WTC11 (cell line): ENCODE measurements around the gene PDZD11. TPM values are rescaled to one million over a fixed set of nuclear protein-coding genes. Genes with fewer than 3 reads are reported as not detected.

Experiments
- ATF2 ChIP-seq: sonication (generic); formaldehyde crosslinking; IDR thresholded peaks from 2 replicates; pipeline ENCODE4 v1.8.1; 2022; ENCODE audit warnings: low read depth, missing genetic modification reagents, borderline replicate concordance
- ATF3 ChIP-seq: sonication (generic); formaldehyde crosslinking; conservative IDR thresholded peaks from 2 replicates; pipeline ENCODE4 v1.8.1; 2022; ENCODE audit warnings: mild to moderate bottlenecking, missing genetic modification reagents
- E2F5 ChIP-seq: sonication (generic); formaldehyde crosslinking; IDR thresholded peaks from 2 replicates; pipeline ENCODE4 v1.8.1; 2022; ENCODE audit warnings: mild to moderate bottlenecking, moderate library complexity, missing genetic modification reagents
- ERG ChIP-seq: fragments of 250-450 bp; sonication (Bioruptor Pico); IDR thresholded peaks from 2 replicates; pipeline ENCODE4 v1.8.0; 2021; ENCODE audit warnings: mild to moderate bottlenecking
- ESRRA ChIP-seq: sonication (generic); formaldehyde crosslinking; IDR thresholded peaks from 2 replicates; pipeline ENCODE4 v1.8.1; 2022; ENCODE audit warnings: mild to moderate bottlenecking, missing genetic modification reagents, borderline replicate concordance
- FOXP4 ChIP-seq: sonication (generic); formaldehyde crosslinking; IDR thresholded peaks from 2 replicates; pipeline ENCODE4 v1.8.0; 2022; ENCODE audit warnings: mild to moderate bottlenecking, missing genetic modification reagents
- GTF2I ChIP-seq: fragments of 250-450 bp; sonication (Bioruptor Pico); conservative IDR thresholded peaks from 2 replicates; pipeline ENCODE4 v1.4.0; 2021; ENCODE audit warnings: mild to moderate bottlenecking
- RORB ChIP-seq: fragments of 250-450 bp; sonication (Bioruptor Pico); IDR thresholded peaks from 2 replicates; pipeline ENCODE4 v1.9.0; 2021; ENCODE audit warnings: mild to moderate bottlenecking
- STAT6 ChIP-seq: sonication (generic); formaldehyde crosslinking; conservative IDR thresholded peaks from 2 replicates; pipeline ENCODE4 v1.8.1; 2023; ENCODE audit warnings: mild to moderate bottlenecking, low read depth, missing genetic modification reagents, moderate library complexity
- TP53 ChIP-seq: sonication (generic); formaldehyde crosslinking; IDR thresholded peaks from 2 replicates; pipeline ENCODE4 v1.8.1; 2023; ENCODE audit warnings: mild to moderate bottlenecking, missing genetic modification reagents
- ZNF121 ChIP-seq: sonication (generic); formaldehyde crosslinking; IDR thresholded peaks from 2 replicates; pipeline ENCODE4 v1.8.0; 2023; ENCODE audit warnings: missing genetic modification reagents
- ZNF232 ChIP-seq: sonication (generic); formaldehyde crosslinking; IDR thresholded peaks from 2 replicates; pipeline ENCODE4 v1.8.0; 2022; ENCODE audit warnings: mild to moderate bottlenecking, missing genetic modification reagents
- ZNF671 ChIP-seq: fragments of 250-450 bp; sonication (Bioruptor Pico); IDR thresholded peaks from 2 replicates; pipeline ENCODE4 v1.8.0; 2021; ENCODE audit warnings: mild to moderate bottlenecking
- total RNA-seq: library from RNA; stranded (reverse); gene quantifications from 3 replicates; pipeline ENCODE4 v1.2.3, GENCODE V29; 2021

The PDZD11 gene
- total RNA-seq, 1 experiment from 2014 or later, result 27.8 TPM

GRCh38 chrX:70240751-70241150 lies 49.0 kb downstream of the PDZD11 start (continued):
- no peak for TF ChIP-seq ZNF671 (CRISPR knock-in tag)
- no peak for TF ChIP-seq E2F5 (CRISPR knock-in tag)
- no peak for TF ChIP-seq ATF3 (CRISPR knock-in tag)
- no peak for TF ChIP-seq RORB (CRISPR knock-in tag)
- TF ChIP-seq TP53 (CRISPR knock-in tag), result no peak
- TF ChIP-seq ZNF121, result no peak
- no peak for TF ChIP-seq ATF2 (CRISPR knock-in tag)
- TF ChIP-seq ESRRA (CRISPR knock-in tag), result no peak
- no peak for TF ChIP-seq ERG (CRISPR knock-in tag)
- no peak for TF ChIP-seq GTF2I
- no peak for TF ChIP-seq STAT6
- no peak for TF ChIP-seq FOXP4 (CRISPR knock-in tag)
- TF ChIP-seq ZNF232, result no peak

Other genes with a start within 250 kb of the PDZD11 start
- gene AWAT2, start 240.0 kb downstream of the PDZD11 start, total RNA-seq, result not detected in 3 replicates
- 0.13 to 0.18 TPM (median 0.14 TPM) in 3 replicates for gene OTUD6A, start 227.5 kb downstream of the PDZD11 start, total RNA-seq
- gene IGBP1, start 156.5 kb downstream of the PDZD11 start, total RNA-seq, result 38.9 to 46.5 TPM (median 45.3 TPM) in 3 replicates
- not detected in 3 replicates for gene DGAT2L6, start 112.4 kb downstream of the PDZD11 start, total RNA-seq
- gene AWAT1, start 55.3 kb downstream of the PDZD11 start, total RNA-seq, result not detected in 3 replicates
- gene P2RY4, start 29.7 kb downstream of the PDZD11 start, total RNA-seq, result 0.11 to 0.16 TPM in 2 of 3 replicates, not detected in the other
- gene ARR3, start 21.6 kb downstream of the PDZD11 start, total RNA-seq, result not detected in 3 replicates
- gene RAB41, start 7.8 kb downstream of the PDZD11 start, total RNA-seq, result not detected in 3 replicates
- 34.9 to 36.2 TPM (median 35.5 TPM) in 3 replicates for gene KIF4A, start 177 bp upstream of the PDZD11 start, total RNA-seq
- gene GDPD2, start 133.4 kb upstream of the PDZD11 start, total RNA-seq, result 7.0 to 9.3 TPM (median 8.8 TPM) in 3 replicates
- gene DLG3, start 154.9 kb upstream of the PDZD11 start, total RNA-seq, result 41.7 to 46.3 TPM (median 42.8 TPM) in 3 replicates